ENCODE measurements around the gene KIF4A.
A peak's percentile ranks its signal among the peaks of the same experiment; 100 is the strongest.

Gene KIF4A

DNA sequence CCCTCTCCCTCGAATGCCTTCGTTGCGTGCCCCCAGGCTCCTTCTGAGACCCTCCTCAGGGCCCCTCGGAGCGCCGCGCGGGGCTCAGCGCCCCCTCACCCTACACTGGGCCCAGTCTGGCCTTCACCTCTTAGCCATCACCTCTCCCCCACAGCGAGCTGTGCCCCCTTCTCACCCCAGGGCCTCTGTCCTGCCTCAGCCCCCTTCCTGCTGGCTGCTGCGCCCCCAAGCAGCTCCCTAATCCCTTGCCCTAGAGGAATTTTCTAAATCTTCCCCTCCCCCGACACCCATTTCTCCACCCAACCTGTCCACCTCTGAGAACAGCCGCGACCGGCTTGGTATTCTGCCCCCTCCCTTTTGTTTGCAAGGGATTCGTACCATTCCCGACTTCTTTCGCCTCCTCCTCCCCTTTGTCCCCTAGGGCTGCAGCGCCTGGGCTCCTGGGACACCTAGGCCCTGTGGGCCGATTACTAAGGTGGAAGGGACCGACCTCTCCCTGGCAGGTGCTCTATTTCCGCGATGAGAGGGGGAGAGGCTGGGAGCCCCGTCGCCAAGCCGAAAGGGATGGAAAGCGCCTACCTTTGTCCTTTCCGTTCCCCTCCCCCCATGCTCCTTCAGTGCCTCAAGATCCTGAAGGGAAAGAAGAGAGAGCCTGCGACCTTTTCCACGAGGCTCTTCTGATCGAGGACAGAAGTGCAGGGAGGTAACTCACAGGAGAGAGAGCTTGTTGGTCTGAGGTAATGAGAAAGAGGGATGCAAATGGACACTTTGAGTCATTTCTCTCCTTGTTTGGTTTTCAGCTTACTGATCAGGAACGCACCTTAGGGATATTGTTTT, 165.7 kb downstream of the KIF4A start:
- Histone ChIP-seq H3K27ac (peak overlapping the region; percentile 83), H3K27me3 (ENCODE audit: control insufficient read depth, insufficient read depth, low read length) (no peaks in the 10 kb centered on the region), H3K4me2 (ENCODE audit: low read length) (peak overlapping the region; percentile 78), H3K36me3 (ENCODE audit: control insufficient read depth, insufficient read depth, low read length) (no peaks in the 10 kb centered on the region), H3K79me2 (peaks cover 10% of the 10 kb centered on the region), H3K9ac (peak overlapping the region; percentile 37), H3K4me1 (peaks cover 6% of the 10 kb centered on the region), H3K9me3 (ENCODE audit: control insufficient read depth, low read length) (no peaks in the 10 kb centered on the region), H3K4me3 (ENCODE audit: low read depth, low read length) (peak overlapping the region; percentile 71), H2AFZ (peak overlapping the region; percentile 68)
- TF ChIP-seq, protein P1, sequence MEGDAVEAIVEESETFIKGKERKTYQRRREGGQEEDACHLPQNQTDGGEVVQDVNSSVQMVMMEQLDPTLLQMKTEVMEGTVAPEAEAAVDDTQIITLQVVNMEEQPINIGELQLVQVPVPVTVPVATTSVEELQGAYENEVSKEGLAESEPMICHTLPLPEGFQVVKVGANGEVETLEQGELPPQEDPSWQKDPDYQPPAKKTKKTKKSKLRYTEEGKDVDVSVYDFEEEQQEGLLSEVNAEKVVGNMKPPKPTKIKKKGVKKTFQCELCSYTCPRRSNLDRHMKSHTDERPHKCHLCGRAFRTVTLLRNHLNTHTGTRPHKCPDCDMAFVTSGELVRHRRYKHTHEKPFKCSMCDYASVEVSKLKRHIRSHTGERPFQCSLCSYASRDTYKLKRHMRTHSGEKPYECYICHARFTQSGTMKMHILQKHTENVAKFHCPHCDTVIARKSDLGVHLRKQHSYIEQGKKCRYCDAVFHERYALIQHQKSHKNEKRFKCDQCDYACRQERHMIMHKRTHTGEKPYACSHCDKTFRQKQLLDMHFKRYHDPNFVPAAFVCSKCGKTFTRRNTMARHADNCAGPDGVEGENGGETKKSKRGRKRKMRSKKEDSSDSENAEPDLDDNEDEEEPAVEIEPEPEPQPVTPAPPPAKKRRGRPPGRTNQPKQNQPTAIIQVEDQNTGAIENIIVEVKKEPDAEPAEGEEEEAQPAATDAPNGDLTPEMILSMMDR (IDR thresholded peaks at IDR 0.05) = no peak

DNA sequence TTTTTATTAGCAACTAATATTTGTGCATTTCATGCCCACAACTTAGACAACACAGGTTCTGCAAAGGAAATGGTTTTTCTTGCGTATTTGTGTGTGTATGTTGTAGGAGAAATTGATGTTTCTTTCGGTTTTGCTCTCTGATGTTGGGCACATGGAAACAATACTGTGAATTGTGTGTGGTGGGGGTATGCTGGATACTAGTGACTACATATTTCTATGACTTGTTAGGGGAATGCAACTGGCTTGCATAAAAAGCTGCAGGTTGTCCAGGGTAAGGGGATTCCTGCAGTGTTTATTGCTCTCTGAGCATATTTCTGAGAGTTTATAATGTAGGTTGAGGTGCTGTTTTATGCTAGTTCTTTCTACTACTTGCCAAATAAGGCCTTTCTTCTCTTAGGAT, 166.4 kb downstream of the KIF4A start:
- peak overlapping the region; percentile 78 for H3K4me2 ChIP-seq (ENCODE audit: low read length)
- TF ChIP-seq, protein P1 (IDR thresholded peaks at IDR 0.05) = no peak
- peaks cover 10% of the 10 kb centered on the region for H3K79me2 ChIP-seq
- H3K9ac ChIP-seq = no peak overlapping the region
- no peaks in the 10 kb centered on the region for H3K9me3 ChIP-seq (ENCODE audit: control insufficient read depth, low read length)
- no peaks in the 10 kb centered on the region for H3K36me3 ChIP-seq (ENCODE audit: control insufficient read depth, insufficient read depth, low read length)
- peak overlapping the region; percentile 71 for H3K4me3 ChIP-seq (ENCODE audit: low read depth, low read length)
- no peaks in the 10 kb centered on the region for H3K27me3 ChIP-seq (ENCODE audit: control insufficient read depth, insufficient read depth, low read length)
- peaks cover 6% of the 10 kb centered on the region for H3K4me1 ChIP-seq
- no peak overlapping the region for H2AFZ ChIP-seq
- H3K27ac ChIP-seq = no peak overlapping the region

DNA sequence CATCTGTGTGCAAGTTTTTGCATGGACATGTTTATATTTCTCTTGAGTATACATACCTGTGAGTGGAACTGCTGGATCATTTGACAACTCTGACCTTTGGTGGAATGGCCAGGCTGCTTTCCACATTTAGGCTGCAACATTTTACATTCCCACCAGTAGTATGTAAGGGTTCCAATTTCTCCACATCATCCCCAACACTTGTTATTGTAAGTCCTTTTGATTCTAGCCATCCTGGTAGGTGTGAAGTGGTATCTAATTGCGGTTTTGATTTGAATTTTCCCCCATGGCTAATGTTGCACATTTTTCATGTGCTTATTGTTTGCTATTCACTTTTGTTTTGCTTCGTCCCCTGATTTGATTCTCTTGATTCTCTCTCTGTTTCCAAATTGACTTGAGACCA, 171.1 kb downstream of the KIF4A start:
- Histone ChIP-seq H3K4me3 (ENCODE audit: low read depth, low read length) (no peak overlapping the region), H3K4me1 (peaks cover 2% of the 10 kb centered on the region), H3K9ac (no peak overlapping the region), H2AFZ (no peak overlapping the region), H3K27me3 (ENCODE audit: control insufficient read depth, insufficient read depth, low read length) (no peaks in the 10 kb centered on the region), H3K4me2 (ENCODE audit: low read length) (no peak overlapping the region), H3K9me3 (ENCODE audit: control insufficient read depth, low read length) (no peaks in the 10 kb centered on the region), H3K79me2 (no peaks in the 10 kb centered on the region), H3K27ac (no peak overlapping the region), H3K36me3 (ENCODE audit: control insufficient read depth, insufficient read depth, low read length) (no peaks in the 10 kb centered on the region)
- TF ChIP-seq, protein P1 (IDR thresholded peaks at IDR 0.05) = no peak

DNA sequence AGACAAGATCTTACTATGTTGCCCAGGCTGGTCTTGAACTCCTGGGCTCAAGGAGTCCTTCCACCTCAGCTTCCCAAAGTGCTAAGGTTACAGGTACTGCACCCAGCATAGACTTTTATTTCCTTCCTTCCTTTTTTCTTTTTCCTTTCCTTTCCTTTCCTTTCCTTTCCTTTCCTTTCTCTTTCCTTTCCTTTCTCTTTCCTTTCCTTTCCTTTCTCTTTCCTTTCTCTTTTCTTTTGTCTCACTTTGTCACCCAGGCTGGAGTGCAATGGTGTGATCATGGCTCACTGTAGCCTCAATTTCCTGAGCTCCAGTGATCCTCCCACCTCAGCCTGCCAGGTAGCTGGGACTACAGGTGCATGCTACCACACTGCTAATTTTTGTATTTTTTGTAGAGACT, 174.1 kb downstream of the KIF4A start:
- H3K36me3 ChIP-seq (ENCODE audit: control insufficient read depth, insufficient read depth, low read length) = no peaks in the 10 kb centered on the region
- no peaks in the 10 kb centered on the region for H3K79me2 ChIP-seq
- H2AFZ ChIP-seq = no peak overlapping the region
- TF ChIP-seq, protein P1 (IDR thresholded peaks at IDR 0.05) = no peak
- no peak overlapping the region for H3K4me3 ChIP-seq (ENCODE audit: low read depth, low read length)
- H3K4me1 ChIP-seq = no peaks in the 10 kb centered on the region
- no peaks in the 10 kb centered on the region for H3K9me3 ChIP-seq (ENCODE audit: control insufficient read depth, low read length)
- no peak overlapping the region for H3K27ac ChIP-seq
- H3K4me2 ChIP-seq (ENCODE audit: low read length) = no peak overlapping the region
- no peak overlapping the region for H3K9ac ChIP-seq
- H3K27me3 ChIP-seq (ENCODE audit: control insufficient read depth, insufficient read depth, low read length) = no peaks in the 10 kb centered on the region

DNA sequence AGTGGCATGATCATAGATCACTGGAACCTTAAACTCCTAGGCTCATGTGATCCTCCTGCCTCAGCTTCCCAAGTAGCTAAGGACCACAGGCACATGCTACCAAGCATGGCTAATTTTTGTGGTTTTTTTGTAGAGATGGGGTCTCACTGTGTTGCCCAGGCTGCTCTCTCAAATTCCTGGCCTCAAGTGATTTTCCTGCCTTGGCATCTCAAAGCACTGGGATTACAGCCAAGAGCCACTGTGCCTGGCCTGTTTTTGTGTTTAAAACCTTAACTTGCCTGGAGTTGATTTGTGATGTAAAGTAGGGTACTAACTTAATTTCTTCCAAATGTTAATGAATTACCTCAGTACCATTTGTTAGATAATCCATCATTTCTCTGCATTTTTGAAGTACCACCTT, 177.1 kb downstream of the KIF4A start:
- Histone ChIP-seq H3K4me3 (ENCODE audit: low read depth, low read length) (no peak overlapping the region), H3K27me3 (ENCODE audit: control insufficient read depth, insufficient read depth, low read length) (no peaks in the 10 kb centered on the region), H3K27ac (no peak overlapping the region), H3K9ac (no peak overlapping the region), H3K9me3 (ENCODE audit: control insufficient read depth, low read length) (no peaks in the 10 kb centered on the region), H2AFZ (no peak overlapping the region), H3K79me2 (no peaks in the 10 kb centered on the region), H3K4me2 (ENCODE audit: low read length) (no peak overlapping the region), H3K4me1 (no peaks in the 10 kb centered on the region), H3K36me3 (ENCODE audit: control insufficient read depth, insufficient read depth, low read length) (no peaks in the 10 kb centered on the region)
- TF ChIP-seq, protein P1 (IDR thresholded peaks at IDR 0.05) = no peak
